Measurements from ENCODE around the gene ARL10.

The ARL10 gene

DNA sequence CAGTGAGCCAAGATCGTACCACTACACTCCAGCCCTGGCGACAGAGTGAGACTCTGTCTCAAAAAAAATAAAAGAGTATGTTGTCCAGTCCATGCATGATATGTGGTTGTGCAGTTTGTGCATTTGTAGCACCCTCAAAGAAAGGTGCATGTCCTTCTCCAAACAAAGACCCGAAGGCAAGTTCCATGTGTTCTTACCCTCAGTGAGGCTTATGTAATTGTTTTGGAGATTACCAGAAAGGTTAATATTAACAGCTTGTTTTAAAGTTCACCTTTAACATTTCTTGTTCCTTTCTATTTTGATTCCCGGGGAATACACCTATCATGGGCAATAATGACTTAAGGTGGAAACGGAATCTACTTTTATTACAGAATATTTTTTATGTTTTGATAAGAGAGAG, 26.0 kb upstream of the ARL10 start:
- H3K4me3 ChIP-seq (ENCODE audit: low read length) = no peak overlapping the region
- TF ChIP-seq, protein P1, sequence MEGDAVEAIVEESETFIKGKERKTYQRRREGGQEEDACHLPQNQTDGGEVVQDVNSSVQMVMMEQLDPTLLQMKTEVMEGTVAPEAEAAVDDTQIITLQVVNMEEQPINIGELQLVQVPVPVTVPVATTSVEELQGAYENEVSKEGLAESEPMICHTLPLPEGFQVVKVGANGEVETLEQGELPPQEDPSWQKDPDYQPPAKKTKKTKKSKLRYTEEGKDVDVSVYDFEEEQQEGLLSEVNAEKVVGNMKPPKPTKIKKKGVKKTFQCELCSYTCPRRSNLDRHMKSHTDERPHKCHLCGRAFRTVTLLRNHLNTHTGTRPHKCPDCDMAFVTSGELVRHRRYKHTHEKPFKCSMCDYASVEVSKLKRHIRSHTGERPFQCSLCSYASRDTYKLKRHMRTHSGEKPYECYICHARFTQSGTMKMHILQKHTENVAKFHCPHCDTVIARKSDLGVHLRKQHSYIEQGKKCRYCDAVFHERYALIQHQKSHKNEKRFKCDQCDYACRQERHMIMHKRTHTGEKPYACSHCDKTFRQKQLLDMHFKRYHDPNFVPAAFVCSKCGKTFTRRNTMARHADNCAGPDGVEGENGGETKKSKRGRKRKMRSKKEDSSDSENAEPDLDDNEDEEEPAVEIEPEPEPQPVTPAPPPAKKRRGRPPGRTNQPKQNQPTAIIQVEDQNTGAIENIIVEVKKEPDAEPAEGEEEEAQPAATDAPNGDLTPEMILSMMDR (conservative IDR thresholded peaks at IDR 0.05; ENCODE audit: low read depth, low read length) = no peak
- DNase-seq (ENCODE audit: low read depth) = no peak

DNA sequence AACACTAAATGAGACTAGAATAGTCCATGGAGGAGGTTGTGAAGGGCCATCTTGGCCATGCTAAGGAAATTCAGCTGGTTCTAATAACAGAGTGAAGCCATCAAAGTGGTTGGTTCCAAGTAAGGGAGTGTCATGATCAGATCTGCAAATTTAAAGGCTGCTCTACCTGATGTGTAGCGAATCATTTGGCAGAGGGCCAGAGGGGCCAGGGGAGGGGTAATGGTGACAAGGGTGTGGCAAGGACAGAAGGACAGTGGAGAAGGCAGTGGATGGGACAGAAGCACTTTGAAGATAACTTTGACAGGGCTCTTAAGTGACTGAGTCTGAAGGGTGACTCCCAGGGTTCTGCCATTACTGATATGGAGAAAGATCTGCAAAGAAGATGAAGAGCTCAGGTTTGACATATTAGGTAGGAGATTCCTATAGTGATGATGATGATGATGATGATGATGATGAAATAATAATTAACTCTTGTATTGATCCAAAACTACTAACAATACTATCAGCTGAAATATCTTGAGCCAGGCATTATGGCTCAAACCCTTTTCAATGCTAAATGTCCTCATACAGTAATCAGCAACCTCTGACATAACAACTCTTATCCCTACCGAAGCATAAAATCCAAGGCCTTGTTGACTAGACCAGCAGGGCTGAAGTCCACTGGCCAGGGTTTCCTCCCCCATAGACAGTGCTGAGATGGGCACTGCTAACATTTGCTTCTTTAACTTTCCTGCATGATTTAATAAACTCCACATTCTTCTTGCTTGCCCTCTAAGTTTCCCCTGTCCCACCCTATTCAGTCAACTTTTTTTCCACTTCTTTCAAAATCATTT, 23.7 kb upstream of the ARL10 start:
- H3K4me3 ChIP-seq (ENCODE audit: low read length) = no peak overlapping the region
- DNase-seq (ENCODE audit: low read depth) = no peak
- TF ChIP-seq, protein P1 (conservative IDR thresholded peaks at IDR 0.05; ENCODE audit: low read depth, low read length) = no peak

GRCh38 chr5:176342158-176342483, 23.2 kb upstream of the ARL10 start:
- no peak overlapping the region for H3K4me3 ChIP-seq (ENCODE audit: low read length)
- no peak for DNase-seq (ENCODE audit: low read depth)
- TF ChIP-seq, protein P1 (conservative IDR thresholded peaks at IDR 0.05; ENCODE audit: low read depth, low read length) = no peak

DNA sequence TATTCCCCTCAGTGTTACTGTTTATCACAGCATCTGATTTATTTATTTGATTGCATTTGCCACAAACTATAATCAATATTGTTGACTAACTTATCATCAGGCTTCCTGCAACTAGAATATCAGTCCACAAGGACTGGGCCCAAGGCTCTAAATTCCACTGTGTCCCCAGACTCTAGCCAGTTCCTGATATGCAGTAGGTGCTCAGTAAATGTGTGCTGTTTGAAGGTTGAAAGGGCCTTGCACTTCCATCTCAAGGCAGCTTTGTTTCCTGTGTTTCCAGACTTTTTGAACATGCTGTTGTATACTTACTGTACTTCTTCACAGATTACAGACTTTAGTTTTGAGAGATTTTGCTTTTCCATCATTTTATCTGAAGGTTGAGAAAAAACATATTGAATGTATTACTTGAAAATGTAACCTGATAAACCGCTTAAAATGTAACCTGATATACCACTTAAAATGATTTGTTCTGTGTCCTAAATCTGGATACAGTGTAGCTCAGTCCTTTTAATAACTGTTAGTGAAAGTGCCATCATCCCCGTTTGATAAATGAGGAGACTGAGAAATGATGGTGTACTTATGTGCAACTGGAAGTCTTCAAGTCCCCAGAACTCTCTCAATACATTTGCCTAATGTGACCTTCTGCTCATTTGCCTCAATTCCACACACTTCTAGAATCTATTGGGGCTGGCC, 22.4 kb upstream of the ARL10 start:
- no peak for DNase-seq (ENCODE audit: low read depth)
- TF ChIP-seq, protein P1 (conservative IDR thresholded peaks at IDR 0.05; ENCODE audit: low read depth, low read length) = no peak
- H3K4me3 ChIP-seq (ENCODE audit: low read length) = no peak overlapping the region

DNA sequence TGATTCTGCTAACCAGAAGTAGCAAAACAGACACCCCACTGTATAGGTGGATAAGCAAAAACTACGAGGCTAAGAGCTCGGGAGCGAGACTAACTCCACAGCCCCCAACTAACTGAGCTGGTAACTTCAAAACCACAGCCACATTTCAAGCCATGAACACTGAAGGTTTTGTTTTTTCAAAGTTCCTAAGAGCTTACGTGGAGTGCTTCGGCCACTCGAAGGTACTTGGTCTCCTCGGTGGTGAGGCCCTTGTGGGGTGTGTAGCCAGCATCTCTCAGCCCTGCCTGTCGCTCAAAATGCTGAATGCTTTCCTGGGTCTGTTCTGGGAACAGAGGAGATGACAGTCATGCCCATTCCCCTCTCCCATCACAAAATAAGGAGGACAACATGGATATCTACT, 14.9 kb upstream of the ARL10 start:
- no peak overlapping the region for H3K4me3 ChIP-seq (ENCODE audit: low read length)
- DNase-seq (ENCODE audit: low read depth) = no peak
- TF ChIP-seq, protein P1 (conservative IDR thresholded peaks at IDR 0.05; ENCODE audit: low read depth, low read length) = no peak

DNA sequence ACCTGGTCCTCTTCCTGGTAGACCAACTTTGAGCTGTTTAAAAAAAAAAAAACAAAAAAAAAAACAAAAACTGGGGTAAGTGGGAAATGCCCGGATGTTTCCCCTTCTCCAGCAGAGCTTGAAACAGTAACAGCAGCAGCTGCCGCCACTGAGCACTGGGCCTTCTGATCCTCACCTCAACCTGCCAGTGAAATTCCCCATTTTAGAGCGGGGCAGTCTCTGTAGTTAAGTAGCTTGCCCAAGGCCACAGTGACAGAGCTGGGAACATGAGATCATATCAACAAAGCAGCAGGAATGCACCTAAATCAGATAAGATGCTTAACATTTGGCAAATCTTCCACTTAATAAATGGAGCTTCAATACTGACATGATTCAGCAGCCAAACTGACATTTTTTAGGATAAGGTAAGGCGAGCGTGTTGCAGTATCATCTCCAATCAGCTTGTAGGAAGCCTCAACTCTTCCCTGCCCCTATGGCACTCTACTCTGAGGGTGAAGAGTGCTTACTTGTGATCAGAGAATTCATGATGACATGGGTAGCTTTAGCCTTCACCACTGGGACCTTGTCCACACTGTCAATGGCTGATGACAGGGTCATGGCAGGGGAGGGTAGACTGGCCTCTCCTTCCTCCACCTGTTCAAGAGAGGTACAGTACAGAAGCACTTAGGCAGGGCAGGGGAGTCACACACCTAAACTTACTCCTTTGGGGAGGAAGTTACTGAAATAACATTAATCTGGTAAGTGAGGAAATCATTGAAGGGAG, 13.0 kb upstream of the ARL10 start:
- no peak overlapping the region for H3K4me3 ChIP-seq (ENCODE audit: low read length)
- TF ChIP-seq, protein P1 (conservative IDR thresholded peaks at IDR 0.05; ENCODE audit: low read depth, low read length) = no peak
- no peak for DNase-seq (ENCODE audit: low read depth)

All from retinal pigment epithelial cell (primary cell).